GM18498 (cell line): ENCODE data around the gene RABGAP1L.
"Not testable (repeated sequence)": the region's sequence is repeated elsewhere in the genome, so short reads cannot be mapped to it uniquely, and the experiment has no call there.

Experiments
- ATAC-seq: cut with Tn5 transposase; IDR thresholded peaks from one replicate; pipeline ENCODE4 v1.9.1; 2021; ENCODE audit warnings: mild to moderate bottlenecking, moderate library complexity; ENCODE audit not compliant: unreplicated experiment

Gene RABGAP1L

DNA sequence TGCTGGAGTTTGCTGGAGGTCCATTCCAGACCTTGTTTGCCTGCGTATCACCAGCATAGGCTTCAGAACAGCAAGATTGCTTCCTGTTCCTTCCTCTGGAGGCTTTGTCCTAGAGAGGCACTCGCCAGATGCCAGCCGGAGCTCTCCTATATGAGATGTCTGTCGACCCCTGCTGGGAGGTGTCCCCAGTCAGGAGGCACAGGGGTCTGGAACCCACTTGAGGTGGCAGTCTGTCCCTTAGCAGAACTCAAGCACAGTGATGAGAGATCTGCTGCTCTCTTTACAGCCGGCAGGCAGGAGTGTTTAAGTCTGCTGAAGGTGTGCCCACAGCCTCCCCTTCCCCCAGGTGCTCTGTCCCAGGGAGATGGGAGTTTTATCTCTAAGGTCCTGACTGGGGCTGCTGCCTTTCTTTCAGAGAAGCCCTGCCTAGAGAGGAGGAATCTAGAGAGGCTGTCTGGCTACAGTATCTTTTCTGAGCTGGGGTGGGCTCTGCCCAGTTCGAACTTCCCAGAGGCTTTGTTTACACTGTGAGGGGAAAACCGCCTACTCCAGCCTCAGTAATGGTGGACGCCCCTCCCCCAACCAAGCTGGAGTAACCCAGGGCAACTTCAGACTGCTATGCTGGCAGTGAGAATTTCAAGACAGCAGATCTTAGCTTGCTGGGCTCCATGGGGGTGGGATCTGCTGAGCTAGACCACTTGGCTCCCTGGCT, 493.4 kb downstream of the RABGAP1L start:
- ATAC-seq: no peak

DNA sequence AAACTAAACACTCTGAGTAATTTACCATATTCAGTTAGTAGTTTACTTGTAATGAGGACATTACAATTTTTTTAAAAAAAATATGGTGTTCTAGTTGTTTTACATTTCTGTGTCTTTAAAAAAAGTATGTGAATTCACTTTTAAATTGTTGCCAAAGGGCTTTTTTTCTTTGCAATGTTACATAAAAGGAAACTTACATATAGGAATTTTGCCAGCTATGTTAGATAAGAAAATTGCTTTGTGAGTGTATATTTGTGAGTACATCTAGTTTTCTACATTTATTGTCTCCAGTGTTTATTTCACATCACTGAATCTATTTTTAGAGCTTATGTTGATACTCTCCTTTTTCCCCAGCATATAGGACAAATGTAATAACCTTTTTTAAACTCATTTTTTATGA, 495.2 kb downstream of the RABGAP1L start:
- ATAC-seq: no peak

DNA sequence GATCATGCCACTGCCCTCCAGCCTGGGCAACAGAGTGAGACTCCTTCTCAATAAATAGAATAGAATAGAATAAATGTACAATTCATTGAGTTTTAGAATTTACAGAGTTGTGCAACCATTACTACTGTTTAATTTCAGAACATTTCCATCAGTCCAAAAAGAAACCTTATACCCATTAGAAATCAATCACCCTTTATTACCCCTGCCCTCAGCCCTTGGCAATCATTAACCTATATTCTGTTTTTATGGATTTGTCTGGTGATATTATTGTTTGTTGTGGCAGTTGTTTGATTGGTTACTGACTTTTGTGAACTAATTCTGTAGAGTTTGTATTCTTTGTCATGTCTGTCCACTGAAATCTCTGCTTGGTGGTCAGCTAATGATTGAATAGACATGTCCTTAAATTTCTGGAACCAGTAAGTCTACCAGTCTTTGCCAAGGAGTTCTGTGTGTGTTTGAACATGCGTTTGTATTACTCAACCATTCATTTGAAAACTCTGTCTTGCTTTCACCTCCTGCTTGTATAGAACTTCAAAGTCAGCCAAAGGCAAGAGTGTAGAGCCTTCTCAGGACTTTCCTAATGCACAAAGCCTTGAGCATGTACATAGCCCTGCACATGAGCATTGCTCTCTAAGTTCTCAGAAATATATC, 497.2 kb downstream of the RABGAP1L start:
- no peak for ATAC-seq

DNA sequence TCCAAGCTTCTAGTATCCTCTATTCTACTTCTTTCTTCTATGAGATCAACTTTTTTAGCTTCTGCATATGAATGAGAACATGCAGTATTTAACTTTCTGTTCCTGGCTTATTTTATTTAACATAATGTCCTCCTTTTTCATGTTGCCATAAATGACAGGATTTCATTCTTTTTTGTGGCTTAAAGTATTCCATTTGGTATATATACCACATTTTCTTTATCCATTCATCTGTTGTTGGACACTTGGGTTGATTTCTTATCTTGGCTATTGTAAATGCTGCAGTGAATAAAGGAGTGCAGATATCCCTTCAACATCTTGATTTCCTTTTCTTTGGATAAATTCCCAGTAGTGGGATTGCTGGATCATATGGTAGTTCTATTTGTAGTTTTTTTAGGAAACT, 498.1 kb downstream of the RABGAP1L start:
- no peak for ATAC-seq

DNA sequence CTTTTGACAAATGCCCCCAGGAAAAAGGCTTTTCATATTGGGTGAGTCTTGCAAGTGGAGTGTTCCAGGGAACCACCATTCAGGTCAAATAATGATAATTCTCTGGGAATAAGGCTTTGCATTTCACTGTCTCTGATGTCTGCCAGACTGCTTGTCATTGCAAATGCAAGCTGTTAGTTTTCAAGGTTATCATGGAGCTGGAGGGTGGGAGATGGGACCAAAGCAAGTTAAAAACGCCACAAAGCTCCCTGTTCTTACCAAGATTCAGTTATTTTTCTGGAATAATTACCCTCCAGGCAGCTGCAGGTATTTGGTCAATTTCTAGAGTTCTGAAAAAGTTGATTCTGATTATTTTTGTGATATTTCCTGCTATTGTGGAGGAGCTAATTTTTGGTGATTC, 498.6 kb downstream of the RABGAP1L start:
- ATAC-seq: no peak

DNA sequence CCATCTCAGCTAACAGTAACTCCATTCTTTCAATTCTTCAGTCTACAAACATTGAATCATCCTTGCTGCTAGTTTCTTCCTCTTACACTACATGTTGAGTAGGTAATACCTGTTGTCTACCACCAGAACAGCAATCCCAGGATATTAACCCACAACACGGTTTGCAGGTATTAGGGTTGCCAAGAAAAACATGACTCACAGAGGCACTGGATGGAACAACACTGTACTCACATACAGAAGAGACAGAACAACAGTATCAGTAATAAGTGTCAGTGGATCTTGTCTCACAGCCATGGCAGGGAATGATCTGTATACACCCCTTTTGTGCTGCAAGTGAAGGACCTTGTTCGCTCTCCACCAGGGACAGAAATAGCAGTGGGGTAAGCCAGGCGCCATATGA, 500.5 kb downstream of the RABGAP1L start:
- ATAC-seq: no peak

DNA sequence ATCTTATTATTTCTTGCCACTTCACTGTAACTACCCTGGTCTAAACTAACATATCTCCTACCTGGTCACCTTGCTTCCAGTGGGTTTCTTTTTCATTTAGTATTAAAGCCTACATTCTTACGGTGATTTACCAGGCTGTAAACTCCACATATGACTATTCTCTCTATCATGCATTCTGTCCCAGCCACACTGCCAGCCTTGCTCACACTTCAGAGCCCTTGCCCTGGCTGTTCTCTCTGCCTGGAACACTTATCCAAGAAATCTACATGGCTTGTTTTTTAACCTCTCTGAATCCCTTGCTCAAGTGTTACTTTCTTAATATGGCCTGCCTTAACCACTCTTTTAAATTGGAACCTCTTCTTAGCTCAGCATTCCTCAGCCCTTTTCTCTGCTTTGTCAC, 501.2 kb downstream of the RABGAP1L start:
- ATAC-seq: no peak

DNA sequence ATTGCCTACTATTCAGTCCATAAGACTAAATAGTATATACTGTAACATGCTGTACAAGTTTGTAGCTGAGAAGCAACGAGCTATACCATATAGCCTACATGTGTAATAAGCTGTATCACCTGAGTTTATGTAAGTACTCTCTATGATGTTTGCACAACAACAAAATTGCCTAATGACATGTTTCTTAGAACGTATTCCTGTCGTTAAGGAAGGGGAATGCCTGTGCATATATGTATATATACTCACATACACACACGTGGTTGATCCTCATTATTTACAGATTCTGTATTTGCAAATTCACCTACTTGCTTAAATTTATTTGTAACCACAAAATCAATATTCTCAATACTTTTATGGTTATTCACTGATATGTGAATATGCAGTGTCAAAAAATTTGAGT, 504.0 kb downstream of the RABGAP1L start:
- ATAC-seq: no peak

DNA sequence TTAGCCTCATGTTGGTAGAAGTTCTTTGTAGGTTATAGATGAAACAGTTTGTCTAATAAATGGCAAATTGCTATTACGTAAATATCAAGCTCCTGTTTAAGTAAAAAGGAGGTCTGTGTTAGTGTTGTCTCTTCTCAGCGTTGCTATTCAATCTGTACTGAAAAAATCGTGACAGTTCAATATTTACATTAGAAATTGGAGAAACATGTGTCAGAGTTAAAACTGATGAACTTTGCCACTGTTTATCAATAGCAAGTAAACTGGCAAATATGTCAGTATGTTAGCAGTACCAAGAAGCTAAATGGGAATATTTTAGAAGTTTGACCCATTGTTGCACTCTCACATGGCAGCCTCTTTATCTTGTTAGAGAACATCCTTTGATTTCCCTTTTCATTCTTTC, 506.9 kb downstream of the RABGAP1L start:
- ATAC-seq: no peak

DNA sequence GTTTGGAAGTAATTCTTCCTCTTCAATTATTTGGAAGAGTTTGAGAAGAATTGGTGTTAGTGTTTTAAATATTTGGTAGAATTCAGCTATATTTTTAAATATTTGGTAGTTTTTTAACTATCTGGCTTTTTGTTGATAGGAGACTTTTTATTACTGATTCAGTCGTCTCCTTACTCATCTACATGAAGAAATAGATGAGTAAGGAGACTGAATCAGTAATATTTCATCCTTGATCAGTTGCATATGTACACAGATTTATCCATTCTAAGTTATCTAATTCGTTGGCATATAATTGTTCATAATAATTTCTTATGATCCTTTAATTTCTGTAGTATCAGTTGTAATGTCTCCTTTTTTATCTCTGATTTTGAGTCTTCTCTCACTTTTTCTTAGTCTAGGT, 512.5 kb downstream of the RABGAP1L start:
- no peak for ATAC-seq

DNA sequence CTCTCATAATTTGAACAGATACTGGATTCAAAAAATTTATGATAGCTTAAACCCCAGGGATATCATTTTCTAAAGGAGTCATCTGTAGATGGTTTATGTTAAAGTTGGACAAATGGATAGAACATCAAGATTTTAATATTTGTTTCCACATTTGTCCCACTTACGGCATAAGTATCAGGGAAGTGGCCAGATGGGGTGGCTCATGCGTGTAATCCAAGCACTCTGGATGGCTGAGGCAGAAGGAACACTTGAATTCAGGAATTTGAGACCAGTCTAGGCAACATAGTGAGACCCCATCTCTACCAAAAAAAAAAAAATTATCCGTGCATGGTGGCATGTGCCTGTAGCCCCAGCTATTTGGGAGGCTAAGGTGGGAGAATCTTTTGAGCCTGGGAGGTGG, 517.5 kb downstream of the RABGAP1L start:
- no peak for ATAC-seq

DNA sequence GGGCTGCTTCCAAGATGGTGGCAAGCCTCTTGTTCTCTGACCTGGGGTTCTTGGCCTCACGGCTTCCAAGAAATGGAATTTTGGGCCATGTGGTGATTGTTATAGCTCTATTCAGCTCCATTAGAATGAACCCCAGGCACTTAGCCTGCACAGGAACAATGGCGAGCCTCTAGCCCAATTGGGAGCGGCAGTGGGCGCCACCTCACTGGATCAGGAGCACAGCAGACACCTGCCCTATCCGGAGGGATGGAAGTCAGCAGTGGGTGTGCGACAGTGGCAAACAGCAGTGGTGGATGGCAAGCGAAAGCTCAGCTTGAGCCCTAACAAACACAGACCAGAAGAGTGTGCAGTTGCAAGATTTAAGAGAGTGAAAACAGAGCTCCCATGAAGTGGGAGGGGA, 519.3 kb downstream of the RABGAP1L start:
- ATAC-seq: no peak

DNA sequence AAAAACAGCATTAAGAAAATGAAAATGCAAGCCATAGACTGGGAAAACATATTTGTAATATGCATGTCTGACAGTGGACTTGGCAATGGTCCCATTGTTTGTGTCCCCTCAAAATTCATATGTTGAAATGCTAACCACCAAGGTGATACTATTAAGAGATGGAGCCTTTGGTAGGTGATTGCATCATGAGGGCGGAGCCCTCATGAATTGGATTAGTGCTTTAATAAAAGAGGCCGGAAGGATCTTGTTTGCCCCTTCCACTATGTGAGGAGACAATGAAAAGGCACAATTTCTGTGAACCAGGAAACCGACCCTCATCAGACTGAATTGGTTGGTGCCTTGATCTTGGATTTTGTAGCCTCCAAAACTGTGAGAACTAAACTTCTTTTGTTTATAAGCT, 520.8 kb downstream of the RABGAP1L start:
- no peak for ATAC-seq

DNA sequence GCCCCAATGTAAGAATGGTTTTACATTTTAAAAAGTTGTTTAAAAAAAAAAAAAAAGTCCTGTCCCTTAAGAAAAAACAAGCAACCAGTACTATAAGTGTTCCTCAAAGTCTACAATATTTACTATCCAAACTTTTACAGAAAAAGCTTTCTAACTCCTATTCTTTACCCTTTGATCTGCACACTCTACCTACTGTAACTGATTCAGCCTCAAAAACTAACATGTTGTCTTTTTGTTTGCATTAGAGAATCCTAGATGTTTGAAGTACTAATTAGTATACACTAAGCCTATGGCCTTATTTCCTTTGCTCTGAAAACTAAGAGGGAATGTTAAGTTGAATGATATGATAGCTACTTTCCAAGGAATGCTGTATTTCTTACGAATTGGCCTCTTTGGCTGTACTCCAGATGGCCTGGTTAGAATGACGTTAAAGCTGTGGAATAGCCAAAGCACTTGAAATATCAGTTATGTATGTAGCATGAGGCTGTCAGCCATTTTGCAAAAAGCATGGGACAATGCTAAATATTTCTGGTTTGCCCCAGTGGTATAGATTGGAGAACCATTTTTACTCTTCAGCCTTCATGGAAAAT, 523.2 kb downstream of the RABGAP1L start:
- no peak for ATAC-seq

DNA sequence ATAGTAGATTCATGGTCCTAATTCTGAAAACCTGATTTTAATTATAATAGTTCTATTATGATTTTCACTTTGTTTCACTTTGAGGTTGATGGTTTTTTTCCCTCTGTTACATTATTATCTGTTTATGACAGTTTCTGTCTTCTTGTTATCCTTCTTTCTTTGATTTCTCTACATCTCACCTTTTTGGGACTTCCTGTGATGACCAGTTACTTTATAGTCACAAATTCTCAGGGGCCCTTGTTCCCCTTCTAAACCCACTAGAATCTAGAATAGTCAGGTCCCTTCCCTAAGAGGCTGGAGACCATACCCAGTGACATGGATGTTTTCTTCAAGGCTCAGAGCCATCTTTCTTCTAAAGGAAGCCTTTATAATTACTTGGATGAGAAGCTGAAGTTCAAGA, 526.9 kb downstream of the RABGAP1L start:
- no peak for ATAC-seq

DNA sequence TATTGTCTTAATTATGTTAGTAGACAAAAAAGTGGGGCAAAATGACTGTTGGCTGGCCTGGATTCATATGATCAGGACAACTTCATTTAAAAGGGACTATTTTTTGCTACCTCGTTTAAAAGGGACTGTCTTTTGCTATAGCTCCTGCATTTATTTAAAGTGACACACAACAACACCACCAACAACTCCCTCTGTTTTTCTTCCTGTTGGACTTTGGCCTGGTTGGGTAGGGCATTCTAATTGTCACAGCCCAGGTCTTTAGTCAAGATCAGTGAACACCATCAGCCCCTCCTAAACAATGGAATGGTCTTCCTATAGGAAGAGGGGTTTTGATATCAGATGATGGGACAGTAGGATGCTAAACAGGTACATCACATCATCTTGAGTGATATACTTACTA, 530.2 kb downstream of the RABGAP1L start:
- ATAC-seq: no peak

DNA sequence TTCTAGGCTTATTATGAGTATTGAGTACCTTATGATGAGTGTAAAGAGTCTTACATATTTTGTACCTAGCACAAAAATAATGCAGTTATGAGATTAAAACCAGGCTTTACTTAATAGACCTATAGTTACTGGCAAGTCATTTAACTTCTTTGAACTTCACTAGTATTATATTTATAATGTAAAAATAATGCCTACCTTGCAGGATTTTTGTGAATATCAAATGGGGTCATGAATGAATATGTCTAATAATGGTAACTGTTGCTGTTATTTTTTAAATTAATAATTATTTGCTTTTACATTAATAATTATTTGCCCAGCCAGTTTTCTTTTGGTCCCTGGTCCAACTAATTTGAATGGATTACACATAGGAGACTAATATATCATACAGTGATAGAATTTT, 530.9 kb downstream of the RABGAP1L start:
- ATAC-seq: no peak

DNA sequence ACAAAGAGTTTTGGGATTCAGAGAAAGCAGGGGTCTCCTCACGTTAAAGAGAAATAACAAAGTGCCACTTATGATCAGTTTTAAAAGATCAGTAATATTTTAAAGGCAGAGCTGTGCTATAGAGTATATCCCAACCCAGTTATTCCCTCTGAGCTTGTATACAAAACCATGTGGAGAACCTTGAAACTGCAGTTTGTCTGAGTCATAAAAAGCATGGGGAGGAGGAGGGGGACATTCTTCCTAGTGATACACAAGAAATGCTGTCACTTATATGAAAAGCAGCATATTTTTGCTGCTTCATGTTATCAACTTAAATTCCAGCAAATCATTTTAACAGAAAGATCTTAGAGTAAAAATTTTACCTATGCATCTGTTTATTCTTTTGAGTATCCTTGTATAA, 533.0 kb downstream of the RABGAP1L start:
- ATAC-seq: no peak

DNA sequence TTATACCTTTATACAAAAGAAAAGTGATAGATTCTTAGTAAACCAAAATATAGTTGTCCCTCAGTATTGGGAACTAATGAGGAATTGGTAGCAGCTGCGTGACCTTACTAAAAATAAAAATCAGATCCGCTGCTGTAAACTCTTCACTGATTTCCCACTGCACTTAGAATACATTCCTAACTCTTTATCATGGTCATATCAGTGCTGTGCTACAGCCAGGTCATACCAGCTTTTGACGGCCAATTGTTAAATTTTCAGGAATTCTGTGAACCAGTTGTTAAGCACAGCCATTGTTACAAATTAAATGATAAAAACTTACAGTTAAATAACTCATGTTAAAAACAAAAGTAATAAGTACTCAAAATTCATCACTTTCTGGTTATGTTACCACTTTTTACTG, 533.8 kb downstream of the RABGAP1L start:
- ATAC-seq: no peak

DNA sequence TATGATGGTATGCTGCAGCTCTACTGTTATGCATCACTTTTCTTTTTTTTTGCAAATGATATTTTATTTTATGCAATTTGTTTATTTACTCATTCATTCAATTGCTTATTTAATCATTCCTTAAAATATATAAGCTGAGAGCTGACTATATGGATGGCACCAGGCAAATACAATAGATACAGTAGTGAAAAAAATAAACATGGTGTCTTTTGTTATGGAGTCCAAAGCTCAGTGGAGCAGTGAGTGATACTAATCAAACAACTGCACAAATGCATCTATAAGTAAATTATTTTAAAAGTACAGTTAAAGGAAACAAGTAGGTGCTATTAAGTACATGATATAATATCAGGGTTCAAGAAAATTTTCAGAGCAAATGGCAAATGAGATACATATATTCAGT, 534.2 kb downstream of the RABGAP1L start:
- not testable (repeated sequence) for ATAC-seq

DNA sequence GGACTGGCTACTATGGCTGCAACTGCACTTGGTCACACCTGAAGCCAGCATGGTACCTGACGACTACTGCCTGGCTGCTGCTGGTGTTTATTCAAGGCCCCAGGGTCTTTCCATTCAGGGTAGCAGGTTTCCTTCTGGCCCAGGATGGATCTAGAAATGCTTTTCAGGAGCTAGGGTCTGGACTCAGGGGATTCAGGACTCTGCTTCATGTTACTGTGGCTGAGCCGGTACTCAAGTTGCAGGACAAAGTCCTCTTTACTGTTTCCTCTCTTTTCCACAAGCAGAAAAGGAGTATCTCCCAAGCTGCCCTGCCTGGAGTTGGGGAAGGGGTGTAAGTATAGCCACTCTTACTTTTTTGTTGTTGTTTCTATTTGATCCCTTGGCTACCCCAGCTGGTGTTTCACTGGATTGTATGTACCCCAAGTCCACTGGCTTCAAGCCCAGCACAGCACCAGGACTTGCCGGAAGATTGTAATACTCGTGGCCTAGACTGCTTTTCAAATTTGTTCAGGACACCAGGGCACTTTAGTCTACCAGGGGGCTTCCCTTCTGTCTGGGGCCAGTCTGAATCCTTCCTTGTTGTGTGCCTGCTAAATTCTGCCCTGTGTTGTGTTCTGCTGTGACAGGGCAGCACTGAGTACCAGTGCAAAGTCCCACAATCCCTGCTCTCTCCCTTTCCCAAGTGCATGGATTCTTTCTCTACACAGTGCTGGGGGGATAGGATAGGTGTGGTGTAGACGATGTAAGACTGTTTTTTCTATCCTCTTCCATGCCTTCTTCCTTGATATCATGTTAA, 536.9 kb downstream of the RABGAP1L start:
- ATAC-seq: no peak

DNA sequence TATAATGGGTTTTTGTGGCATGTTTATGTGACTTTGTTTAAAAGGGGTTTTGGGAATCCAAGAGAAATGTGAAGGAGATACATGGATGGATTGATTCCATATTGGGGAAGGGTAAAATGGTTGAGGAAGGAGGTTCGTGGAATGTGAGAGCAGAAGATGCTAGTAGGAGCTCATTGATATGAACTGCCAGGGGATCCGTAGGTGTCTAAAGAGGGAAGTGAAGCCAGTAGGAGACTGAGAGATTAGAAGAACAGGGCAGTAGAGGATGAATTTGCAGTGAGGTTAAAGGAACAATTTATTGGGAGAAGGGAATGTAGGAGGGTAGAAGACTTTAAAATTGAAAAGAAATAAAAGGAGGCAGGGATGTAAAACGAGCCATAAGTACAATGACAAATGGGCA, 541.0 kb downstream of the RABGAP1L start:
- no peak for ATAC-seq
